ENCODE data around the gene PAOX. TPM values are rescaled to one million over a fixed set of nuclear protein-coding genes. Genes with fewer than 3 reads are reported as not detected.

PAOX gene
- total RNA-seq = 10.3 TPM

GRCh38 chr10:133379152-133379800, at the start of gene PAOX:
TSS of gene PAOX (plus strand) at chr10:133379262. CDS start at chr10:133379317, 55 bp downstream.

DNA sequence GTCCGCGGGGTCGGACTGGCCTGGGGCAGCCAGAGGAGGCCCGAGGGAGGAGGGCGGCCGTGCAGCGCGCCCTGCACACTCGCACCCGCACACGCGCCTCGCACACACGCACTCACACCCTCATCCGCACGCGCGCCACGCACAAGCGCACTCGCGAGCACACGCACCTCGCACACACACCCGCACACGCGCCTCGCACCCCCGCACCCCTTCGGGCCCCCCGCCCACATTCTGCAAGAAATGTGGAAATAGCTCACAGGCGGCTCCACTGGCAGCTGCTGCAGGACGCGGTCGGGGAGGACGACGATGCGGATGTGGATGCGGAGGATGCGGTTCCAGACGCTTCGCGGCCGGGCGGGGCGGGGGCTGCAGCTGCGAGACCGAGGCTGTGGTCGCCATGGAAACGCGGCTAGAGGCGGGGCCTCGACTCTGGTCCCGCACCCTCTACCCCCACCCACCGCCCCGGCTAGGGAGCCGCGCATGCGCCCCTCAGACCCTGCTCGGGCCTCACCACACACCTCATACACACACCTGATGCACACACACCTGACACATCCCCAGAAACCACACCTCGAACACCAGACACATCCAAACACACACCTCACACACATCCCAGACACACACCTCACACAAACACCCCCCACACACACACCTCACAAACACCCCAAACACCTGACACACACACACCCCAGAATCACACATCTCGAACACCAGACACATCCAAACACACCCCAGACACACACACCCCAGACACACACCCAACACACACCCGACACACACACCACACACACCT, 42.3 kb upstream of the PAOX start, which contains the start of gene CALY:
Gene CALY, minus strand, starts transcription at position 320 of the 793 bp plus-strand sequence. CDS start 7,907 bp downstream, outside the sequence.

GRCh38 chr10:133357285-133358161, 21.5 kb upstream of the PAOX start, which contains the start of gene FUOM:
TSS of gene FUOM (minus strand) at chr10:133358019. CDS start at chr10:133358007, 12 bp downstream.

GRCh38 chr10:133373174-133374090, 5.6 kb upstream of the PAOX start, which contains the start of gene ECHS1:
TSS of gene ECHS1 (minus strand) at chr10:133373354. CDS start at chr10:133373333, 21 bp downstream.

DNA sequence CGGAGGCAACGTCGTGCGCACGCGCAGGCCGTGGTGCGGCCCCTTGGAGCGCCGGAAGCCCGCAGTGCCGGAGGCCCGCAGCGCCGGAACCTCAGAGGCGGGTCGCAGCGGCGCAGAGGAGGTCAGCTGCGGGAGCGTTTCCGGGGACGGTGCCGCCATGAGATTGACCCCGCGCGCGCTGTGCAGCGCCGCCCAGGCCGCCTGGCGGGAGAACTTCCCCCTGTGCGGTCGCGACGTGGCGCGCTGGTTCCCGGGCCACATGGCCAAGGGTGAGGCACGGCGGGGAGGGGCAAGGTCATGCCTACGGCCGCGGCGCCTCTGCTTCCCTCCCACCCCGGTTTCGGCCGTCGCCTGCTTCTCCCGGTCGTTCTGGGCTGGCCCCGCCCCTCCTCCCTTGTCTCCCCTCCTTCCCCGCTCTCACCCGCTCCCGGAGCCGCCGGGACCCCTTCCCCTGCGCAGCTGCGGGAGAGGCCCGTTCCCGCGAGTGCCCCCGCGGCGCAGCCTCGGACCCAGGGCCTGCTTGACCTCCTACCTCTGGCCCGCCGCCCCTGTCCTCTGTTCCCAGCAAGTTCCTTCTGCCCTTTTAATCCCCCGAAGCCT, 15.1 kb downstream of the PAOX start, which contains the start of gene MTG1:
Gene MTG1, plus strand, starts transcription at position 94 of the 600 bp plus-strand sequence. Its CDS starts 64 bp downstream, at position 158.

GRCh38 chr10:133424601-133425000, 45.5 kb downstream of the PAOX start, which contains the start of gene SPRN:
TSS of gene SPRN (minus strand) at chr10:133424625. CDS start at chr10:133423681, 944 bp downstream.

Other genes with a start within 250 kb of the PAOX start
- 8.6 TPM for gene KNDC1, start 219.0 kb upstream of the PAOX start, total RNA-seq
- not detected for gene UTF1, start 149.0 kb upstream of the PAOX start, total RNA-seq
- 0.22 TPM for gene VENTX, start 141.4 kb upstream of the PAOX start, total RNA-seq
- gene ADAM8, start 102.4 kb upstream of the PAOX start, total RNA-seq = 4.0 TPM
- gene TUBGCP2, start 70.4 kb upstream of the PAOX start, total RNA-seq = 71.5 TPM
- 15.3 TPM for gene ZNF511, start 70.3 kb upstream of the PAOX start, total RNA-seq
- 3.0 TPM for gene CALY, start 42.4 kb upstream of the PAOX start, total RNA-seq
- 2.0 TPM for gene PRAP1, start 31.9 kb upstream of the PAOX start, total RNA-seq
- 7.3 TPM for gene FUOM, start 21.2 kb upstream of the PAOX start, total RNA-seq
- 48.3 TPM for gene ECHS1, start 5.9 kb upstream of the PAOX start, total RNA-seq
- gene MTG1, start 14.9 kb downstream of the PAOX start, total RNA-seq = 42.4 TPM
- 3.8 TPM for gene SPRN, start 45.4 kb downstream of the PAOX start, total RNA-seq
- gene SCART1, start 74.7 kb downstream of the PAOX start, total RNA-seq = 2.9 TPM
- gene CYP2E1, start 148.1 kb downstream of the PAOX start, total RNA-seq = 3.4 TPM
- not detected for gene SYCE1, start 186.3 kb downstream of the PAOX start, total RNA-seq
- gene FRG2B, start 247.5 kb downstream of the PAOX start, total RNA-seq = not detected

Measured in camera-type eye (tissue), 1 donor.